GM23248 (cell line): Measurements from ENCODE around the gene LCN15. TPM values are rescaled to one million over a fixed set of nuclear protein-coding genes. Genes with fewer than 3 reads are reported as not detected.
"Not testable (repeated sequence)": the region's sequence is repeated elsewhere in the genome, so short reads cannot be mapped to it uniquely, and the experiment has no call there.

Experiments
- DNase-seq: peaks from one replicate; pipeline ENCODE4 v3.0.0-alpha.2; 2015
- H2AFZ ChIP-seq: fragments of 200-600 bp; sonication (generic); 2 replicates; pipeline ENCODE4 v1.6.1; 2016; ENCODE audit warnings: antibody characterized with exemption
- H3F3A ChIP-seq: fragments of 200-600 bp; sonication (generic); 2 replicates; pipeline ENCODE4 v1.6.1; 2016; ENCODE audit warnings: mild to moderate bottlenecking, antibody characterized with exemption, mixed run types; ENCODE audit not compliant: insufficient read depth
- H3K27ac ChIP-seq: fragments of 200-600 bp; sonication (generic); 2 replicates; pipeline ENCODE4 v1.5.1; 2016; ENCODE audit warnings: mild to moderate bottlenecking
- H3K27me3 ChIP-seq: fragments of 200-600 bp; sonication (generic); replicated peaks from 2 replicates; pipeline ENCODE4 v1.6.1; 2016; ENCODE audit warnings: mild to moderate bottlenecking; ENCODE audit not compliant: insufficient read depth
- H3K36me3 ChIP-seq: fragments of 200-600 bp; sonication (generic); 2 replicates; pipeline ENCODE4 v1.6.1; 2016; ENCODE audit warnings: low read depth, mild to moderate bottlenecking
- H3K4me1 ChIP-seq: fragments of 200-600 bp; sonication (generic); 2 replicates; pipeline ENCODE4 v1.6.1; 2016; ENCODE audit warnings: mild to moderate bottlenecking; ENCODE audit not compliant: insufficient read depth
- H3K4me2 ChIP-seq: fragments of 200-600 bp; sonication (generic); one replicate; pipeline ENCODE4 v1.6.1; 2016; ENCODE audit warnings: mild to moderate bottlenecking; ENCODE audit not compliant: unreplicated experiment
- H3K4me3 ChIP-seq: fragments of 200-600 bp; sonication (generic); 2 replicates; pipeline ENCODE4 v1.5.1; 2016; ENCODE audit warnings: mild to moderate bottlenecking
- H3K79me2 ChIP-seq: fragments of 200-600 bp; sonication (generic); 2 replicates; pipeline ENCODE4 v1.6.1; 2016; ENCODE audit warnings: mild to moderate bottlenecking; ENCODE audit not compliant: insufficient read depth
- H3K9ac ChIP-seq: fragments of 200-600 bp; sonication (generic); 2 replicates; pipeline ENCODE4 v1.6.1; 2016; ENCODE audit warnings: mild to moderate bottlenecking
- H3K9me2 ChIP-seq: fragments of 200-600 bp; sonication (generic); 2 replicates; pipeline ENCODE4 v1.6.1; 2016; ENCODE audit warnings: mixed run types, mild to moderate bottlenecking, moderate library complexity; ENCODE audit not compliant: insufficient read depth
- H3K9me3 ChIP-seq: fragments of 200-600 bp; sonication (generic); one replicate; pipeline ENCODE4 v1.6.1; 2017; ENCODE audit warnings: low read depth
- H4K20me1 ChIP-seq: fragments of 200-600 bp; sonication (generic); 2 replicates; pipeline ENCODE4 v1.6.0; 2016; ENCODE audit not compliant: insufficient read depth
- EZH2 ChIP-seq: fragments of 200-600 bp; sonication (generic); IDR thresholded peaks from 2 replicates; pipeline ENCODE4 v1.6.1; 2018; ENCODE audit warnings: antibody characterized with exemption, mild to moderate bottlenecking; ENCODE audit not compliant: insufficient read depth, poor library complexity, severe bottlenecking
- EZH2phosphoT487 ChIP-seq: fragments of 200-600 bp; sonication (generic); IDR thresholded peaks from 2 replicates; pipeline ENCODE4 v1.6.1; 2018; ENCODE audit warnings: antibody characterized with exemption, moderate library complexity, mild to moderate bottlenecking, low read depth; ENCODE audit not compliant: insufficient read depth
- WGBS, 2 experiments: methylation state at CpG; one replicate each; pipeline ENCODE4 v1.1.6; 2015 to 2017; ENCODE audit warnings: low lambda C conversion rate in 2 of 2, low coverage in 1 of 2; ENCODE audit errors: missing lambda C conversion rate in 2 of 2; 5-methylcytosine and 5-hydroxymethylcytosine counted together
- in situ Hi-C: fragments of 300-500 bp; cut with MboI; formaldehyde crosslinking; loops from 2 replicates; pipeline ENCODE4 v1.15.0; 2020
- polyA plus RNA-seq: library from polyadenylated mRNA; unstranded; fragments of >200 nt; fragmentation: Nextera tagmentation; extraction: Ambion mirVana; gene quantifications from 2 replicates; pipeline ENCODE4 v1.2.1, GENCODE V29; 2016
- total RNA-seq: library from RNA; depleted of rRNA; stranded (reverse); fragments of >200 nt; shearing (Covaris generic); gene quantifications from 2 replicates; pipeline ENCODE4 v1.2.3, GENCODE V29; 2014

The LCN15 gene
- total and polyA plus RNA-seq, 2 experiments from 2014 or later: not detected

DNA sequence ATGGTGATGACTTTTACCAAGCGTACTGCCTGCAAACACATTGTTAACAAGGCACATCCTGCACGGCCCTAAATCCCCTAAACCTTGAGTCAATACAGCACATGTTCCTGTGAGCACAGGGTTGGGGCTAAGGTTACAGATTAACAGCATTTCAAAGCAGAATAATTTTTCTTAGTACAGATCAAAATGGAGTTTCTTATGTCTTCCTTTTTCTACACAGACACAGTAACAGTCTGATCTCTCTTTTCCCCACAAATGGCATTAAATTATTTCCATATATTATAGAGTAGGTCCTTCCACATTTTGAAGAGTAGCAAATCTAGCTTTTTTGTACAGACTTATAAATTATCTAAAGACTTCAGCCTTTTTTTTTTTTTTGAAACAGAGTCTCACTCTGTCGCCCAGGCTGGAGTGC lies 25.2 kb upstream of the LCN15 start:
- H2AFZ ChIP-seq: no peak overlapping the region
- H3K9me3 ChIP-seq: no peaks in the 10 kb centered on the region
- H3K27ac ChIP-seq: no peak overlapping the region
- H3K79me2 ChIP-seq: 0 out of 2 replicates have a peak, but pooled peaks cover 5% of the 10 kb centered on the region
- in situ Hi-C loops: no loop called here
- no peak overlapping the region for H3K4me3 ChIP-seq
- H3K27me3 ChIP-seq: no peaks in the 10 kb centered on the region
- H3K36me3 ChIP-seq: no peaks in the 10 kb centered on the region
- H3K4me2 ChIP-seq: no peak overlapping the region
- no peak overlapping the region for H3K9ac ChIP-seq
- peaks cover 4% of the 10 kb centered on the region; the same call in 1 of the 2 replicates for H3F3A ChIP-seq
- H4K20me1 ChIP-seq: no peaks in the 10 kb centered on the region
- no peaks in the 10 kb centered on the region for H3K9me2 ChIP-seq
- 66 to 77% methylated on average over 3 of the region's 3 CpGs for WGBS, 2 experiments
- TF ChIP-seq EZH2 (no peak), EZH2phosphoT487 (no peak)
- peaks cover 5% of the 10 kb centered on the region for H3K4me1 ChIP-seq
- DNase-seq: no peak

DNA sequence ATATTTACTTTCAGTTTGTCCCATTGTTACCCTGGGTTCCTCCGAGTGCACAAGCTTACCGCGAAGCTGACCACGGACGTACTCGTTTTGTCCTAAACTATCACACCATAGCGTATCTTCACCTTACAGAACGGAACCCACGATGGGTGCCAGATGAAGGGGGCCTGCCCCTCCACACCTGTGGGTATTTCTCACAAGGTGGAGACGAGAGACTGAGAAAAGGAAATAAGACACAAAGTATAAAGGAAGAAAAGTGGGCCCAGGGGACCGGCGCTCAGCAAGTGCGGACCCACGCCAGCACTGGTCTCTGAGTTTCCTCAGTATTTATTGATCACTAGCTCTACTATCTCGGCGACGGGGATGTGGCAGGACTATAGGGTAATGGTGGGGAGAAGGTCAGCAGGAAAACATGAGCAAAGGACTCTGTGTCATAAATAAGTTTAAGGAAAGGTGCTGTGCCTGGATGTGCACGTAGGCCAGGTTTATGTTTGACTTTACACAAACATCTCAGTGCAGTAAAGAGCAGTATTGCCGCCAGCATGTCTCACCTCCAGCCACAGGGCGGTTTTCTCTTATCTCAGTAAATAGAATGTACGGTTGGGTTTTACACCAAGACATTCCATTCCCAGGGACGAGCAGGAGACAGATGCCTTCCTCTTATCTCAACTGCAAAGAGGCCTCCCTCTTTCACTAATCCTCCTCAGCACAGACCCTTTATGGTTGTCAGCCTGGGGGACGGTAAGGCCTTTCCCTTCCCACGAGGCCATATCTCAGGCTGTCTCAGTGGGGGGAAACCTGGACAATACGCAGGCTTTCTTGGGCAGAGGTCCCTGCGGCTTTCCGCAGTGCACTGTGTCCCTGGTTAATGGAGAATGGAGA lies 24.6 kb upstream of the LCN15 start:
- 80 to 81% methylated on average over 27 of the region's 27 CpGs for WGBS, 2 experiments
- H3K79me2 ChIP-seq, H2AFZ ChIP-seq, H3K9me3 ChIP-seq, H4K20me1 ChIP-seq, H3K4me3 ChIP-seq, H3F3A ChIP-seq, H3K9me2 ChIP-seq, H3K27me3 ChIP-seq, in situ Hi-C loops, H3K9ac ChIP-seq, H3K4me1 ChIP-seq, H3K36me3 ChIP-seq, H3K4me2 ChIP-seq, H3K27ac ChIP-seq, DNase-seq: not testable (repeated sequence)

DNA sequence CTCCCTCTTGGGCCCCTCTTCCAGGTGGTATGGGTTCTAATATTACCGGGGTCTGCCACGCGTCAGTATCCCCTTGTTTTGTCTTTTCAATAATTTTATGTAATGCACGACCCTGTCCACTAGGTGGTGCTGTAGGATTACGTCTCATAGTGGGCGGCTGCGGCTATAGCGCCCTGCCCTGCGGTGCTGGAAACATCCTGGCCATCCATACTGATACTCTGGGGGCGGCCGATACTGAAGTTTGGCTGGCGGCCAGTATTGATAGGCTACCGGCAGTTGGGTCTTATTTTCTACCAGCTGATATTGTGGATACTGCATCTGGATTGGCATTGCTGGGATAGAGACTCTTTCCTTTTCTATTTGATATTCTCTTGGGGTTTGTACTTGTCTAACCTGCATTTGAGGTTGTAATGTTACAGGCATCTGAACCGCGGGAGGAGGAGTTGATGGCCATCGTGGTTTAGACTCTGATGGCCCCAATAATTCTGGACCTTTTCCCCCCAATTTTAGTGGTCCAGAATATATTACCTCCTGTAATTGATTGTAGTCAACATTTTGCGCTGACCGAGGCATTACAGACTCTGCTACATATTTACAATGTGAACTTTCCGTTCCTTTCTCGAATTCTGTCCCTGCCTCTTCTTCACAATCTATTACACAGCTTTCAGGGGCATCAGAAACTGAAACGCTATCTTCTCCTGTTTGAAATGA lies 23.5 kb upstream of the LCN15 start:
- Histone ChIP-seq H3K79me2 (0 out of 2 replicates have a peak, but pooled peaks cover 5% of the 10 kb centered on the region), H2AFZ (no peak overlapping the region; the same call in 1 of the 2 replicates), H3F3A (peaks cover 4% of the 10 kb centered on the region; the same call in 1 of the 2 replicates), H3K4me3 (no peak overlapping the region), H3K9ac (0 out of 2 replicates have a peak overlapping the region, but pooled peaks have one; percentile 35), H3K27ac (no peak overlapping the region), H3K27me3 (no peaks in the 10 kb centered on the region), H3K4me1 (peaks cover 5% of the 10 kb centered on the region), H3K36me3 (no peaks in the 10 kb centered on the region), H3K4me2 (peak overlapping the region; percentile 37), H4K20me1 (no peaks in the 10 kb centered on the region), H3K9me2 (no peaks in the 10 kb centered on the region), H3K9me3 (no peaks in the 10 kb centered on the region)
- WGBS, 2 experiments: 16 to 19% methylated on average over 21 of the region's 21 CpGs
- in situ Hi-C loops: no loop called here
- TF ChIP-seq EZH2phosphoT487: no peak
- TF ChIP-seq EZH2: no peak
- DNase-seq: peak; percentile 72

DNA sequence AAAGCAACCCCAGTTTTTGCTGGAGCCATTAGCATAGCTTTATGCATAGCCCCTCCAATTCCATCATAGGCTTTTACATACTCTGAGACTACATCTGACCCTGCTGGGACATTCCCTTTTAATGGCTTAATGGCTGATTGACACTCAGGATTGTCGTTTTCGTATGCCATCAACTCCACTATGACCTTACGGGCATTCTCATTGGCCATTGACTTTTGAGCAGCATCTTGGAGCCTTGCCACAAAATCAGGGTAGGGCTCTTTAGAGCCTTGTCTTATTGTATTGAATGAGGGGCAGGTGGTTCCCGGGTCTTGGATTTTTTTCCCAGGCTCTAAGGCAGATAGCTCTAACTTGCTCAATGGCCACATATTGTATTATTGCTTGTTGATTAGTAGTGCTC lies 22.7 kb upstream of the LCN15 start:
- H3K36me3 ChIP-seq, H3F3A ChIP-seq, H3K4me2 ChIP-seq, H3K27me3 ChIP-seq, H3K79me2 ChIP-seq, H2AFZ ChIP-seq, H3K4me1 ChIP-seq, H3K9me3 ChIP-seq, DNase-seq, H3K27ac ChIP-seq, H3K9ac ChIP-seq, H3K9me2 ChIP-seq, H3K4me3 ChIP-seq, H4K20me1 ChIP-seq, in situ Hi-C loops: not testable (repeated sequence)
- WGBS, 2 experiments: 17 to 19% methylated on average over 4 of the region's 4 CpGs
